Cerebellar cortex (tissue), 1 donor: ENCODE measurements around the gene MRPL34.

Source experiments
- DNase-seq: peaks from one replicate; pipeline ENCODE4 v3.0.0-alpha.2; 2015; ENCODE audit warnings: low spot score

The MRPL34 gene

GRCh38 chr19:17309965-17310461 is 4.3 kb downstream of the MRPL34 start:
- DNase-seq = no peak

- no peak for DNase-seq
These were observed 6.0 kb downstream of the MRPL34 start for GRCh38 chr19:17311455-17312188.

- no peak for DNase-seq
These were observed 6.8 kb downstream of the MRPL34 start for GRCh38 chr19:17312189-17313113.

- DNase-seq = no peak
These were observed 8.4 kb downstream of the MRPL34 start for GRCh38 chr19:17314007-17314593.

- DNase-seq = no peak
These were observed 13.3 kb downstream of the MRPL34 start for GRCh38 chr19:17318966-17319365.

DNA sequence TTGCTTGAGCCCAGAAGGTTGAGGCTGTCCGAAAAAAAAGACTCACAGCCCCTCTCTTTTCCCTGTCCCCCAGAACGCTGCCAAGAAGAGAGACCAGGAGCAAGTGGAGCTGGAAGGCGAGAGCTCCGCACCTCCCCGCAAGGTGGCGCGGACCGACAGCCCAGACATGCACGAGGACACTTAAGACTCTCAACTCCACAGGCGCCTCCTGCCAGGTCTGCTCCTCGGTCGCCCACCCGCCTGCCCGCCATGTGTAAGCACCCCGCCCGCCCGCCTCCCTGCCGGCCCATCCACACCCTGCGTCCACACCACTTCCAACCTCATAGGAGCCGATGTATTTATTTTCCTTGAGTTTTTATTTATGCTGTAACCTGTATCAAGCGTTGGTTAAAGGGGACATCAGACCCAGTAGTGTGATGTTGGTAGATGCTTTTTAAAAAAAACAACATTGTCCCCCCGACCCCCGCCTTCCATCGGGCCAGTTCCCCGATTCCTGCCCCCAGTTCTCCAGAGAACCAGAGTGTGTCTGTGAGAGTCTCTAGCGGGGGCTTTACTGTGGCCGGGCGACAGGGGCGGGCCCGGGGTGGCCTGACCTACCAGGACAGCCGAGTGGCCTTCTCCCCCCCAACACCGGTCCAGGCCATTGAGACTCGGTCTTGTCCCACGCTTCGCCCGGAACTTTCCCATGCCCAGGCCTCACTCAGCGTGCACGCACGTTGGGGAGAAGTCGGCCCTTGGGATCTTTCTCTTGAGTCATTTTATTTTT is 14.0 kb downstream of the MRPL34 start:
- no peak for DNase-seq

- no peak for DNase-seq
These were observed 14.8 kb downstream of the MRPL34 start for GRCh38 chr19:17320435-17320834.

- DNase-seq = no peak
These were observed 16.2 kb downstream of the MRPL34 start for GRCh38 chr19:17321655-17322489.

DNA sequence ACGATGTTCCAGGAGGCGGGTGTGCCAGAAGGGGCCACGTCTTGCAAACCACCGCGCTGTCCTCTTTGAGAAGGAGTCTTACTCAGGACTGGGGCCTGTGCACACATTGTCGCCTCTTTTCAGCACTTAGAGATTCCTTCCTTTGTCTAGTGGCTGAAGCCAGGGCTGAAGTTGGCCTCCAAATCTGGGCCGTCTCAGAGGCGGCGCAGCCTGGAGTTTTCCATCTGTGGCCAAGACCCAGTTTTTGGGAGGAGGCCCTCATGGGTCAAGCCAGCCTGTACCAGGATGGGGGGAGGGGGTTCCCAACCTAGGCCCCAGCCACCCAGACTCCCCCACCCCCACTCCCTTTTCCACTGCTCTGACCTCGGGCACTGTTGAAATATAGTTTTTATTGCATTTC is 17.2 kb downstream of the MRPL34 start:
- DNase-seq = no peak

DNA sequence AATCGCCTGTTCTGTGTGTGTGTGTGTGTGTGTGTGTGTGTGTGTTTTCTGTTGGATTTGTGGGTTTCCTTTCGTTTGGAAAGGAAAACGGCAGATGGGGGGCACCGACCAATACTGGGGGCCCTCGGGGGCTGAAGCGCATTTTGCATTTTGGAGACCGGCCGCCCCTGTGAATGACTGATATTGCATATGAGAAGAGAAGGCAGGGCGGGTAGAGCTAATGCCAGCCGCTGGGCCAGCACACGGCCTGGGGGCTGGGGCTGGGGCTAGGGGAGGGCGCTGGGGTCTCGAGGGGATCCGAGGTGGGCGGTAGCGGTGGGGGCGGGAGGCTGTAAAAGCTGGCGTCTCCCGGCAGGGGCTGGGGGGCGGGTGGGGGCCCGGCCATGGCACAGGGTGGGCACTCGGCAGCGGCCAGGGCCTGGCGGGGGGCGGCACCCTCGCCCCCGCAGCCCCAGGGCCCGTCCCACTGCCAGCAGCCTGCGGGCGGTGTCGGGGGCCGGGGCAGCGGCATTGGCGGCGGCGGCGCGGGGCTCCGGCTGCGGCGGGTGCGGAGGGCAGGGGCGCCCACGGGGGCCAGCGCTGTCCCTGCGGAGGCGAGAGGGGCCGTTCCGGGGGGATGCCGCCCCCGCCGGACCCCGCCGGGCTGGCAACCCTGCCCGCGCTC is 17.8 kb downstream of the MRPL34 start:
- DNase-seq = no peak

DNA sequence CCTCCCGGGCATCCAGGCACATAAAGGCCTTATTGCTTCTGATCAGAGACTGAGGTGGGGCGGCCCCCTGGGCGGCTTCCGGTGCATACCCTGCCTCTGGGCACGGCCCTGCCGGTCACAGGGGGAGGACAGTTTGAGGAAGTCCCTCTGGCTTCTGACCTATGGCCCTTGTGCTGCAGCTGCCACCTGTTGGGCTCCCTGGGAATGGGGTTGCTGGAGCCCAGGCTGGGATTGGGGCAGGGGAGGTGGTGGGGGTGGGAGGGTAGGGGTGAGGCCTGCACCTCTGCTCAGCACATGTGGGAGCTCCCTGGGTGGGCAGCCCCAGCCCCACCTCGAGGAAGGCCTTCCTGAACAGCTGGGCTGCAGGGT is 18.3 kb downstream of the MRPL34 start:
- no peak for DNase-seq

GRCh38 chr19:17324357-17325114 is 18.9 kb downstream of the MRPL34 start:
- no peak for DNase-seq

DNA sequence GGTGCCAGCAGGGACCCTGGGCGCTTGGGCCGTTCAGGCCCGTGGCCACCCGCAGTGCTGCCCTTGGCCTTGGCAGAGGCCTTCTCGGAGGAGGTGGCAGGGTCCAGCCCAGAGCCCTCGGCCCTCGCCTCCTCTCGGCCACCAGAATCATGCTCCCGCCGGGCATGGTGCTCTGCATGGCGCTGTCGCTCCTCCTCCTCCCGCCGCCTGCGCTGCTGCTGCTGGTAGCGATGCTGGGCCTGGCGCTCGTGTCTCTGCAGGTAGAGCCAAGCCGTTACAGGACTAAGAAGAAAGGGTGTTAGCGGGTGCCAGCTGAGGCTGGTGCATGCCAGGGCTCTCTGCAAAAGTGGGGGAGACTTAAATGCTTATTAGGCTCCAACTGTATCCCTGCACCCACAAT is 19.5 kb downstream of the MRPL34 start:
- no peak for DNase-seq

GRCh38 chr19:17325881-17326594 is 20.4 kb downstream of the MRPL34 start:
- DNase-seq = no peak

- DNase-seq = no peak
These were observed 20.9 kb downstream of the MRPL34 start for GRCh38 chr19:17326595-17326966.

DNA sequence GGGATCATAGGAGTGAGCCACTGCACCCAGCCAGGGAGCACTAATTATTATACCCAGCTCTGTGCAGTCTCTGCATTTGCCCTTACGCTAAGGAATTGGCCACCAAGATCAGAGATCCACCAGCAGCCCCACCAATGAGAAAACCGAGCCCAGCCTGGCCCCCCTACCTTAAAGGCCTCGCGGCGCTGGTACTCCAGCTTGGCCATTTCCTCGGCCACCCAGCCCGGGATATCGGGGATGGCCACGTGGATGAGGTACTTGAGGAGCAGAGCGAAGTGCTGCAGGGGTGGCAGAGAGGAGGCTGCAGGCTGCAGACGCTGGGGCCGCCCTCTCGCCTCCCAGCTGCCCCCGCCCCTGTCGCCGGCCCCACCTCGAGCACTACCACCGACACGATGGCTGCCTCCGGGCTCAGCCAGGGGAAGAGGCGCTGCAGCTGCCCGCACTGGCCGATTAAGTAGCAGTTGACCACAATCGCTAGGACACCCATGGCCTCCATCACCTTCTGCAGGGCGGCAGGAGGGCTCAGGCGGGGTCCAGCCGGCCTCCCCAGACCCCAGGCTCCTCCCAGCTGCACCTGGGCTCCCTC is 21.5 kb downstream of the MRPL34 start:
- no peak for DNase-seq

GRCh38 chr19:17327654-17328516 is 22.2 kb downstream of the MRPL34 start:
- DNase-seq = peak; percentile 82
